OCI-LY3 (cell line): ENCODE results near the gene MIGA2.

Source experiments
- EZH2phosphoT487 ChIP-seq: fragments of 200-600 bp; shearing (Covaris generic); IDR thresholded peaks from 2 replicates; pipeline ENCODE4 v1.6.1; 2018; ENCODE audit warnings: antibody characterized with exemption, mixed run types, low read depth
- TF ChIP-seq, protein P1 (sequence below): fragments of 200-600, 300-600 bp; sonication (generic); IDR thresholded peaks from 2 replicates; pipeline ENCODE4 v1.5.1; 2014; ENCODE audit warnings: antibody characterized with exemption, low read length, low read depth

DNA sequence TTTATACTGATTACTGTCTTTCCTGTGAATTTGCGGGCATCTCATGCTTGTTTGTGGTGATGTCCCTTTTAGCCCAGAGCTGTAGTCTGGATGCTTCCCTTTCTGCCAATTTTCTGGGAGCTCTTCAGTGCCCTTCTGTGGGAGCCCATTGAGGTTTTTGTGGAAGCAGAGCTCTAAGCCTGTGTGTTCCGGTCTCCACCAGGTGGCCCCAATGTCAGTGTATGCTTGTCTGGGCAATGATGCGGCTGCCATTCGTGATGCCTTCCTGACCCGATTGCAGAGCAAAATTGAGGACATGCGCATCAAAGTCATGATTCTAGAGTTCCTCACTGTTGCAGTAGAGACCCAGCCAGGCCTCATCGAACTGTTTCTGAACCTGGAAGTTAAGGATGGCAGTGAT is 43.4 kb upstream of the MIGA2 start:
- TF ChIP-seq, protein P1, sequence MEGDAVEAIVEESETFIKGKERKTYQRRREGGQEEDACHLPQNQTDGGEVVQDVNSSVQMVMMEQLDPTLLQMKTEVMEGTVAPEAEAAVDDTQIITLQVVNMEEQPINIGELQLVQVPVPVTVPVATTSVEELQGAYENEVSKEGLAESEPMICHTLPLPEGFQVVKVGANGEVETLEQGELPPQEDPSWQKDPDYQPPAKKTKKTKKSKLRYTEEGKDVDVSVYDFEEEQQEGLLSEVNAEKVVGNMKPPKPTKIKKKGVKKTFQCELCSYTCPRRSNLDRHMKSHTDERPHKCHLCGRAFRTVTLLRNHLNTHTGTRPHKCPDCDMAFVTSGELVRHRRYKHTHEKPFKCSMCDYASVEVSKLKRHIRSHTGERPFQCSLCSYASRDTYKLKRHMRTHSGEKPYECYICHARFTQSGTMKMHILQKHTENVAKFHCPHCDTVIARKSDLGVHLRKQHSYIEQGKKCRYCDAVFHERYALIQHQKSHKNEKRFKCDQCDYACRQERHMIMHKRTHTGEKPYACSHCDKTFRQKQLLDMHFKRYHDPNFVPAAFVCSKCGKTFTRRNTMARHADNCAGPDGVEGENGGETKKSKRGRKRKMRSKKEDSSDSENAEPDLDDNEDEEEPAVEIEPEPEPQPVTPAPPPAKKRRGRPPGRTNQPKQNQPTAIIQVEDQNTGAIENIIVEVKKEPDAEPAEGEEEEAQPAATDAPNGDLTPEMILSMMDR: no peak; the same call in 1 of the 2 replicates
- TF ChIP-seq EZH2phosphoT487: no peak
